H1 (cell line): Measurements from ENCODE around the gene CFAP141. TPM values are rescaled to one million over a fixed set of nuclear protein-coding genes. Genes with fewer than 3 reads are reported as not detected.

Source experiments
- CTCF ChIA-PET: fragments of 300-600 bp; sonication (Branson Sonifier 250); formaldehyde crosslinking; loops from one replicate; lab custom pipeline; 2021; ENCODE audit not compliant: partially characterized antibody; lab: Charles Lee
- POLR2A ChIA-PET: fragments of 300-600 bp; sonication (Branson Sonifier 250); formaldehyde crosslinking; loops from one replicate; lab custom pipeline; 2021; ENCODE audit warnings: inconsistent platforms; ENCODE audit not compliant: partially characterized antibody; lab: Charles Lee
- DNase-seq, 2 experiments: peaks; one replicate each; pipeline versions ENCODE4 v3.0.0 to v3.0.0-alpha.2; 2010 to 2022; ENCODE audit warnings: low spot score in 2 of 2, low read depth in 1 of 2, mixed read lengths in 1 of 2
- FAIRE-seq: peaks from 2 replicates; lab custom pipeline; 2011; peaks lifted over from hg19 to GRCh38; lab: Jason Lieb, UNC
- H2AFZ ChIP-seq: 2 replicates; pipeline ENCODE4 v1.8.1; 2012; ENCODE audit warnings: low read length, inconsistent platforms
- H2AK5ac ChIP-seq: 2 replicates; pipeline ENCODE4 v1.6.1; 2013; ENCODE audit warnings: low read depth, low read length
- H2BK120ac ChIP-seq: replicated peaks from 2 replicates; pipeline ENCODE3; 2013; ENCODE audit warnings: low read depth, low read length, inconsistent platforms
- H2BK12ac ChIP-seq: 2 replicates; pipeline ENCODE4 v1.6.1; 2013; ENCODE audit warnings: low read depth, low read length
- H2BK15ac ChIP-seq: 2 replicates; pipeline ENCODE4 v1.6.1; 2013; ENCODE audit warnings: low read length
- H2BK20ac ChIP-seq: 2 replicates; pipeline ENCODE4 v1.6.1; 2013; ENCODE audit warnings: low read length
- H2BK5ac ChIP-seq: 2 replicates; pipeline ENCODE4 v1.6.1; 2013; ENCODE audit warnings: low read depth, low read length
- H3K14ac ChIP-seq: 2 replicates; pipeline ENCODE4 v1.6.1; 2013; ENCODE audit warnings: inconsistent platforms; ENCODE audit not compliant: insufficient read length
- H3K18ac ChIP-seq: 2 replicates; pipeline ENCODE4 v1.6.1; 2013; ENCODE audit warnings: low read length; ENCODE audit errors: extremely low read depth
- H3K23ac ChIP-seq: 2 replicates; pipeline ENCODE4 v1.6.1; 2013; ENCODE audit warnings: inconsistent platforms; ENCODE audit not compliant: insufficient read length
- H3K23me2 ChIP-seq: 2 replicates; pipeline ENCODE4 v1.6.1; 2013; ENCODE audit warnings: low read depth, low read length
- H3K27ac ChIP-seq: 2 replicates; pipeline ENCODE4 v1.6.1; 2011; ENCODE audit warnings: low read depth, low read length, inconsistent platforms
- H3K27me3 ChIP-seq, 4 experiments: replicated peaks in 1 of 4; 1 replicate in 1 of 4; 2 replicates in 3 of 4; pipeline versions ENCODE4 v1.6.1 to v1.8.1; 2011 to 2013; ENCODE audit warnings: low read length in 3 of 4, mild to moderate bottlenecking in 3 of 4, inconsistent platforms in 2 of 4, mixed read lengths in 2 of 4, moderate library complexity in 1 of 4; ENCODE audit not compliant: control insufficient read depth in 3 of 4, insufficient read depth in 3 of 4; ENCODE audit errors: extremely low read depth in 1 of 4
- H3K36me3 ChIP-seq, 4 experiments: 2 replicates each; pipeline versions ENCODE4 v1.6.1 to v1.8.1; 2011 to 2013; ENCODE audit warnings: mild to moderate bottlenecking in 4 of 4, low read length in 3 of 4, moderate library complexity in 2 of 4, control low read depth in 1 of 4, inconsistent platforms in 1 of 4; ENCODE audit not compliant: insufficient read depth in 4 of 4, control insufficient read depth in 2 of 4
- H3K4ac ChIP-seq: replicated peaks from 2 replicates; pipeline ENCODE3; 2013; ENCODE audit warnings: low read length, low read depth, mixed read lengths, inconsistent platforms; ENCODE audit not compliant: insufficient read length
- H3K4me1 ChIP-seq, 4 experiments: replicated peaks in 1 of 4; 1 replicate in 1 of 4; 2 replicates in 3 of 4; pipeline versions ENCODE4 v1.6.1 to v1.8.1; 2011 to 2013; ENCODE audit warnings: low read length in 3 of 4, inconsistent platforms in 2 of 4, mixed read lengths in 1 of 4; ENCODE audit not compliant: insufficient read depth in 4 of 4, control insufficient read depth in 3 of 4
- H3K4me2 ChIP-seq, 2 experiments: 2 replicates each; pipeline versions ENCODE4 v1.6.1 to v1.8.1; 2011 to 2013; ENCODE audit warnings: low read depth in 2 of 2, low read length in 2 of 2, control low read depth in 1 of 2, inconsistent platforms in 1 of 2, mild to moderate bottlenecking in 1 of 2; ENCODE audit not compliant: insufficient read depth in 1 of 2
- H3K4me3 ChIP-seq, 4 experiments: fragments of 200-600, 300-600 bp in 1 of 4; sonication (generic), shearing (Covaris generic), sonication (Bioruptor Twin) in 1 of 4; 2 replicates each; pipeline versions ENCODE4 v1.5.1 to v1.8.1; 2011 to 2016; ENCODE audit warnings: low read length in 4 of 4, low read depth in 3 of 4, control low read depth in 2 of 4, inconsistent platforms in 2 of 4, mild to moderate bottlenecking in 2 of 4, mixed read lengths in 1 of 4, moderate library complexity in 1 of 4; ENCODE audit not compliant: insufficient read depth in 2 of 4; ENCODE audit errors: extremely low read depth in 1 of 4
- H3K56ac ChIP-seq: replicated peaks from 2 replicates; pipeline ENCODE3; 2013; ENCODE audit warnings: low read depth, mild to moderate bottlenecking, mixed read lengths, low read length, inconsistent platforms; ENCODE audit not compliant: insufficient read length
- H3K79me1 ChIP-seq: 2 replicates; pipeline ENCODE4 v1.6.1; 2013; ENCODE audit warnings: low read depth, low read length, control low read depth
- H3K79me2 ChIP-seq, 2 experiments: 2 replicates each; pipeline versions ENCODE4 v1.6.1 to v1.8.1; 2012 to 2013; ENCODE audit warnings: low read length in 2 of 2, mild to moderate bottlenecking in 2 of 2, inconsistent platforms in 1 of 2; ENCODE audit not compliant: insufficient read depth in 2 of 2, control insufficient read depth in 1 of 2
- H3K9ac ChIP-seq, 4 experiments: replicated peaks in 1 of 4; 1 replicate in 1 of 4; 2 replicates in 3 of 4; pipeline versions ENCODE4 v1.6.1 to v1.8.1; 2011 to 2013; ENCODE audit warnings: low read depth in 3 of 4, low read length in 3 of 4, control low read depth in 2 of 4, mild to moderate bottlenecking in 2 of 4, moderate library complexity in 2 of 4, inconsistent platforms in 1 of 4; ENCODE audit errors: extremely low read depth in 1 of 4
- H3K9me3 ChIP-seq, 2 experiments: 2 replicates each; pipeline versions ENCODE4 v1.6.1 to v1.8.1; 2012 to 2013; ENCODE audit warnings: mild to moderate bottlenecking in 2 of 2, moderate library complexity in 2 of 2, control low read depth in 1 of 2, inconsistent platforms in 1 of 2, low read depth in 1 of 2, low read length in 1 of 2, mixed read lengths in 1 of 2; ENCODE audit not compliant: insufficient read depth in 2 of 2
- H4K20me1 ChIP-seq, 2 experiments: replicated peaks in 1 of 2; 2 replicates each; pipeline versions ENCODE3 to v1.8.1; 2011 to 2013; ENCODE audit warnings: inconsistent platforms in 2 of 2, low read length in 2 of 2, mild to moderate bottlenecking in 1 of 2; ENCODE audit not compliant: insufficient read depth in 2 of 2, control insufficient read depth in 1 of 2
- H4K5ac ChIP-seq: 2 replicates; pipeline ENCODE4 v1.6.1; 2013; ENCODE audit warnings: low read length, low read depth, mixed read lengths, inconsistent platforms; ENCODE audit not compliant: insufficient read length
- H4K8ac ChIP-seq: 2 replicates; pipeline ENCODE4 v1.8.0; 2013; ENCODE audit warnings: mild to moderate bottlenecking, moderate library complexity, low read length, inconsistent platforms; ENCODE audit not compliant: insufficient read depth; ENCODE audit errors: extremely low read depth
- H4K91ac ChIP-seq: replicated peaks from 2 replicates; pipeline ENCODE3; 2013; ENCODE audit warnings: low read length, mixed read lengths, inconsistent platforms; ENCODE audit not compliant: insufficient read length
- CBX5 ChIP-seq: fragments of 300-800, 300-1000 bp; sonication (generic); IDR thresholded peaks from 2 replicates; pipeline ENCODE4 v1.7.1; 2016; ENCODE audit warnings: antibody characterized with exemption, low read length, low read depth
- KDM5A ChIP-seq: fragments of 200-600 bp; IDR thresholded peaks from 2 replicates; pipeline ENCODE4 v1.7.1; 2012; ENCODE audit warnings: mild to moderate bottlenecking, low read length, inconsistent platforms, mixed read lengths
- MAFK ChIP-seq: IDR thresholded peaks from 2 replicates; pipeline ENCODE4 v1.6.1; 2012; ENCODE audit warnings: low read depth, mild to moderate bottlenecking, improper control_type of control experiment, low read length
- POLR2A ChIP-seq, 2 experiments: IDR thresholded peaks; 1 replicate in 1 of 2; 2 replicates in 1 of 2; pipeline ENCODE4 v1.6.1; 2011; ENCODE audit warnings: low read depth in 2 of 2, low read length in 2 of 2, mild to moderate bottlenecking in 2 of 2; ENCODE audit errors: control extremely low read depth in 1 of 2
- SAP30 ChIP-seq: fragments of 300-600 bp; sonication (generic); IDR thresholded peaks from 2 replicates; pipeline ENCODE4 v1.7.1; 2012; ENCODE audit warnings: low read length, moderate library complexity, mild to moderate bottlenecking, inconsistent platforms; ENCODE audit not compliant: insufficient read depth, insufficient replicate concordance
- SIRT6 ChIP-seq: IDR thresholded peaks from one replicate; pipeline ENCODE4 v1.7.1; 2012; ENCODE audit warnings: low read length, inconsistent platforms
- SIX5 ChIP-seq: IDR thresholded peaks from 2 replicates; pipeline ENCODE4 v1.6.1; 2011; ENCODE audit warnings: mild to moderate bottlenecking, low read depth, low read length
- YY1 ChIP-seq: IDR thresholded peaks from 2 replicates; pipeline ENCODE4 v1.6.1; 2011; ENCODE audit warnings: low read depth, mild to moderate bottlenecking, low read length
- WGBS, 2 experiments: shearing (Covaris generic) in 1 of 2; methylation state at CpG; one replicate each; pipeline versions ENCODE4 v1.1.6 to v1.1.7; 2013 to 2015; ENCODE audit warnings: low lambda C conversion rate in 2 of 2, mixed read lengths in 2 of 2, inconsistent platforms in 1 of 2, low coverage in 1 of 2, missing lambda C conversion rate in 1 of 2; ENCODE audit not compliant: insufficient replicate concordance in 2 of 2, insufficient coverage in 1 of 2, insufficient read length in 1 of 2; ENCODE audit errors: extremely low coverage in 1 of 2, missing lambda C conversion rate in 1 of 2; 5-methylcytosine and 5-hydroxymethylcytosine counted together
- polyA plus RNA-seq, 7 experiments: library from polyadenylated mRNA; depleted of rRNA in 3 of 7; stranded (reverse) in 5 of 7; unstranded in 2 of 7; fragments of >200 nt in 5 of 7; fragments of 200-250 nt in 2 of 7; gene quantifications; 1 replicate in 5 of 7; 2 replicates in 1 of 7; 4 replicates in 1 of 7; pipeline versions ENCODE4 v1.2.1 to v1.2.3, GENCODE V29; 2011 to 2013; ENCODE audit warnings: missing spikeins in 2 of 7, mixed read lengths in 2 of 7
- total RNA-seq: library from RNA; stranded (reverse); fragmentation: NEBNext Ultra II Directional; extraction: Animal tissue kit (Norgen Biotek cat#: 25700); gene quantifications from 2 replicates; pipeline ENCODE4 v1.2.1, GENCODE V29; 2021

Gene CFAP141
- total and polyA plus RNA-seq, 2 of the 8 experiments (the other 6 are each of a cell fraction or from before 2014, with no cell fraction given) = not detected

DNA sequence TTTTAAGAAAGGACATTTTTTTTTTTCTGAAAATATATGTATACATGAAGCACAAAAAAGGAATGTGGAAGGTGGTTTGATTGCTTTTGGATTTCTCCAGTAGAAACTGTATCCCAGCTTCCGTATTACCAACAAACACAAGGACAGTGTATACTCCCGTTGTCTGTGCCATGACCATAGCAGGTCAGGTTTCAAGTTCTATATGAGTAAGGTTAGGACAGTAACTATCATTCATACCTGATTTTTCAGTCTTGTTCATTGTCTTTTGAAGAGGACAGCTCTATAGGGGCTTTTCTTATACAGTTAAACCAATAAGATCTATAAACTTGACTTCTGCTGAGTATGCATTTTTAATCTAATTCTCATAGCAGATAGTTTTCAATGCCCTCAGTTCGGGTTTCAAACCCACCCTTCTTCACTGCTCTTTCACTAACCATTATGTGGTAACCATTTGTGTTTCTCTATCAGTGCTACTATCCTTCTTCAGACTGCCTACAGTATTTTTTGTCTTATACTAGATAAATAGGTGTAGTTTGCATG, 34.2 kb upstream of the CFAP141 start:
- no peak for TF ChIP-seq YY1
- TF ChIP-seq KDM5A = no peak
- TF ChIP-seq MAFK = peak; percentile 60
- no peak for TF ChIP-seq SAP30
- TF ChIP-seq SIX5 = no peak
- TF ChIP-seq SIRT6 = no peak
- TF ChIP-seq POLR2A (IDR thresholded peaks at IDR 0.05; ENCODE audit: control extremely low read depth in 1 of 2, low read depth in 2 of 2, low read length in 2 of 2) = no peak
- TF ChIP-seq CBX5 = no peak
- TF ChIP-seq, all 59 proteins: peak for 1
- Histone ChIP-seq H2BK12ac (no peak overlapping the region), H2AK5ac (no peak overlapping the region), H3K27me3 (no peaks in the 10 kb centered on the region), H3K23ac (no peak overlapping the region), H3K56ac (no peak overlapping the region), H2BK15ac (no peak overlapping the region), H3K36me3 (peaks cover 35 to 92% (median 85%) of the 10 kb centered on the region in 4 experiments), H2BK120ac (no peak overlapping the region), H4K91ac (no peak overlapping the region), H3K14ac (no peak overlapping the region), H3K18ac (no peak overlapping the region), H3K4me3 (no peak overlapping the region), H3K4ac (no peak overlapping the region), H4K5ac (no peak overlapping the region), H2BK20ac (no peak overlapping the region), H3K79me1 (no peaks in the 10 kb centered on the region), H3K4me1 (no peaks in the 10 kb centered on the region), H4K20me1 (peaks cover 4 to 5% of the 10 kb centered on the region in 2 experiments), H3K27ac (no peak overlapping the region), H4K8ac (no peak overlapping the region), H3K4me2 (no peak overlapping the region), H2AFZ (no peak overlapping the region), H3K9me3 (no peaks in the 10 kb centered on the region), H3K9ac (no peak overlapping the region), H3K23me2 (no peaks in the 10 kb centered on the region), H2BK5ac (no peak overlapping the region), H3K79me2 (peaks cover 0 to 56% of the 10 kb centered on the region in 2 experiments; a peak in 2 of 4 replicates)
- POLR2A ChIA-PET = interaction anchor here (0.7 to 1.9 kb wide), 6 partner anchors 17 to 78 kb away, joined by 3 to 7 read pairs (median 4); no protein-coding TSS in a partner anchor
- FAIRE-seq = no peak
- DNase-seq = no peak
- 92% methylated on average over 3 of the region's 3 CpGs; no CpG with 5 or more reads in 1 of the 2 experiments for WGBS, 2 experiments
- CTCF ChIA-PET = no interaction called here
